Right lobe of liver (tissue), 6 donors: ENCODE data around the gene NPHP3. TPM values are rescaled to one million over a fixed set of nuclear protein-coding genes. Genes with fewer than 3 reads are reported as not detected.
"Not testable (repeated sequence)": the region's sequence is repeated elsewhere in the genome, so short reads cannot be mapped to it uniquely, and the experiment has no call there.

Source experiments
- ATAC-seq, 4 donors: fragments of 200-7000 bp; cut with Tn5 transposase; one replicate each; pipeline ENCODE4 v1.9.1; 2020; ENCODE audit warnings: mild to moderate bottlenecking in 4 of 4, moderate library complexity in 4 of 4
- DNase-seq, 3 donors: peaks; one replicate each; pipeline ENCODE4 v3.0.0-alpha.2; 2020
- H3K27ac ChIP-seq, 3 donors: fragments of 200-600 bp; one replicate each; pipeline ENCODE4 v1.8.0; 2022
- H3K27me3 ChIP-seq, 2 donors: fragments of 200-600 bp; one replicate each; pipeline ENCODE4 v1.8.0; 2022
- H3K36me3 ChIP-seq, 4 donors: fragments of 200-600 bp; sonication (generic) in 1 of 4; one replicate each; pipeline versions ENCODE4 v1.5.1 to v1.8.0; 2017 to 2022; ENCODE audit warnings: control low read depth in 1 of 4
- H3K4me1 ChIP-seq, 4 donors: fragments of 200-600 bp; sonication (generic) in 1 of 4; one replicate each; pipeline versions ENCODE4 v1.5.1 to v1.8.0; 2017 to 2022; ENCODE audit warnings: control low read depth in 1 of 4
- H3K4me3 ChIP-seq, 3 donors: fragments of 200-600 bp; one replicate each; pipeline ENCODE4 v1.8.0; 2022
- H3K9me3 ChIP-seq, 4 donors: fragments of 200-600 bp; sonication (generic) in 1 of 4; one replicate each; pipeline versions ENCODE4 v1.5.1 to v1.8.0; 2017 to 2022; ENCODE audit warnings: control low read depth in 1 of 4
- POLR2A ChIP-seq: fragments of 450-650 bp; IDR thresholded peaks from one replicate; pipeline ENCODE4 v1.6.1; 2017; ENCODE audit warnings: antibody characterized with exemption, mild to moderate bottlenecking
- WGBS: methylation state at CpG from one replicate; pipeline ENCODE4 v1.1.6; 2018; ENCODE audit warnings: low coverage, low lambda C conversion rate; ENCODE audit not compliant: insufficient coverage; ENCODE audit errors: missing lambda C conversion rate; 5-methylcytosine and 5-hydroxymethylcytosine counted together
- intact Hi-C, 2 donors: fragments of 100-400 bp; cut with DNase I; formaldehyde crosslinking; loops; one replicate each; pipeline versions ENCODE4 v1.11.2 to v1.14.1; 2022
- total RNA-seq, 6 experiments: library from RNA; depleted of rRNA in 2 of 6; stranded (reverse); fragments of >200 nt in 2 of 6; fragmentation: NEBNext Ultra II Directional in 3 of 6; extraction: Animal tissue kit (Norgen Biotek cat#: 25700) in 3 of 6; gene quantifications; one replicate each; pipeline versions ENCODE4 v1.1.0 to v1.2.4, GENCODE V29; 2016 to 2023
- TF ChIP-seq, protein P1 (sequence below), 4 donors: fragments of 200-600 bp in 3 of 4; fragments of 450-650 bp in 1 of 4; IDR thresholded peaks; one replicate each; pipeline versions ENCODE4 v1.5.1 to v1.8.0; 2016 to 2022; ENCODE audit warnings: antibody characterized with exemption in 4 of 4, mild to moderate bottlenecking in 2 of 4
- donor health status: DM: no; HTN: yes; CAD: no.
- donor health status: DM: no; HTN: no; CAD: no.
- donor health status: DM: no; HTN: no; CAD: no.
- donor health status: DM: no; HTN: yes; CAD: no.
- donor health status: DM: no; HTN: yes; CAD: no.

The NPHP3 gene
- total RNA-seq, 6 experiments from 2014 or later: 6.5 to 11.4 (median 9.3) TPM

DNA sequence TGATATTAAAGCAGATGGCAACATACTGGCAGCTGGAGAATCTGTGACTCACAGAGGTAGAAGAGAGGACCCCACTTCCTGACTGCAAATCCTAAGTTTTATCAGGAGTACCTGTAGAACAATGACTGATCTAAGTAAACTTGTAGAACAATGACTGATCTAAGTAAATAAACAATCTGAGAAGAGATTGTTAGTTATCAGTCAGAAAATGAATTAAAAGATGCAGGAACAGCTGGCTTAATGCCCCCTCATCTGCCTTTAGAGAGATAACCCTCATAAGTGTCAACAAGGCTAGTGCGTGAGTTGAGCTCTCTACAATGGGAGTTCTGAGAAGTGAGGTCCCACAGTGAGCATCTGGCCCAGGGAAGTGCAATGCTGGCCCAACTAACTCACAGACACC, 77.2 kb downstream of the NPHP3 start:
- Histone ChIP-seq H3K27ac (no peak overlapping the region), H3K9me3 (no peaks in the 10 kb centered on the region), H3K27me3 (no peaks in the 10 kb centered on the region), H3K4me1 (no peaks in the 10 kb centered on the region), H3K36me3 (peaks cover 0 to 18% (median 5%) of the 10 kb centered on the region in 4 donors), H3K4me3 (no peak overlapping the region)
- TF ChIP-seq POLR2A: no peak
- TF ChIP-seq, protein P1, sequence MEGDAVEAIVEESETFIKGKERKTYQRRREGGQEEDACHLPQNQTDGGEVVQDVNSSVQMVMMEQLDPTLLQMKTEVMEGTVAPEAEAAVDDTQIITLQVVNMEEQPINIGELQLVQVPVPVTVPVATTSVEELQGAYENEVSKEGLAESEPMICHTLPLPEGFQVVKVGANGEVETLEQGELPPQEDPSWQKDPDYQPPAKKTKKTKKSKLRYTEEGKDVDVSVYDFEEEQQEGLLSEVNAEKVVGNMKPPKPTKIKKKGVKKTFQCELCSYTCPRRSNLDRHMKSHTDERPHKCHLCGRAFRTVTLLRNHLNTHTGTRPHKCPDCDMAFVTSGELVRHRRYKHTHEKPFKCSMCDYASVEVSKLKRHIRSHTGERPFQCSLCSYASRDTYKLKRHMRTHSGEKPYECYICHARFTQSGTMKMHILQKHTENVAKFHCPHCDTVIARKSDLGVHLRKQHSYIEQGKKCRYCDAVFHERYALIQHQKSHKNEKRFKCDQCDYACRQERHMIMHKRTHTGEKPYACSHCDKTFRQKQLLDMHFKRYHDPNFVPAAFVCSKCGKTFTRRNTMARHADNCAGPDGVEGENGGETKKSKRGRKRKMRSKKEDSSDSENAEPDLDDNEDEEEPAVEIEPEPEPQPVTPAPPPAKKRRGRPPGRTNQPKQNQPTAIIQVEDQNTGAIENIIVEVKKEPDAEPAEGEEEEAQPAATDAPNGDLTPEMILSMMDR (IDR thresholded peaks at IDR 0.05): no peak
- 89% methylated on average over 1 of the region's 1 CpG for WGBS
- DNase-seq (no peak), ATAC-seq (no peak)
- intact Hi-C loops: loop anchor here in 1 of 2 donors (10.0 kb wide), 1 partner anchor 110 kb away; no protein-coding TSS in a partner anchor

DNA sequence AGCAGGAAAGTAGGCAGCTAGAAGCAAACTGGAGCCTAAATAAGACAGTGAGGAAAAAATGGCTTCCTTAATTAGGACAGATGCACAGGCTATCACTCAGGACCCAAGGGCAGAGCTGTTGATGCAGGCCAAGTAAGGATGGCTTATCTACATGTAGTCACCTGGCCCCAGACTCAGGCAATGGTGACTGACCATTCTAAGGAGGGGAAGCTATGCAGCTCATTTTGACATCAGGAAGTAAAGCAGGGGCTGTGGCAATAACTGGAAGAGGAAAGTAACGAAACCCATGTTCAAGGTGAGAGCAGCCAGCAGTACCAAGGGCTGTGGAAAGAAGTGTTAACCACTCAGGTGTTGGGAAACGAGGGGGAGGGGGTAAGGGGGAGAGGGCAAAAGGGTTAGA, 78.8 kb downstream of the NPHP3 start:
- Histone ChIP-seq H3K36me3 (peaks cover 0 to 32% (median 13%) of the 10 kb centered on the region in 4 donors), H3K27me3 (no peaks in the 10 kb centered on the region), H3K9me3 (no peaks in the 10 kb centered on the region), H3K4me3 (no peak overlapping the region), H3K4me1 (peaks cover 0 to 1% (median 0%) of the 10 kb centered on the region in 4 donors), H3K27ac (no peak overlapping the region)
- intact Hi-C loops: loop anchor here in 1 of 2 donors (10.0 kb wide), 1 partner anchor 109 kb away; no protein-coding TSS in a partner anchor
- ATAC-seq (peak in 3 of 4 donors; percentile 14 to 42 (median 18)), DNase-seq (no peak)
- 43% methylated on average over 2 of the region's 2 CpGs for WGBS
- TF ChIP-seq, protein P1 (IDR thresholded peaks at IDR 0.05): no peak
- TF ChIP-seq POLR2A: no peak

DNA sequence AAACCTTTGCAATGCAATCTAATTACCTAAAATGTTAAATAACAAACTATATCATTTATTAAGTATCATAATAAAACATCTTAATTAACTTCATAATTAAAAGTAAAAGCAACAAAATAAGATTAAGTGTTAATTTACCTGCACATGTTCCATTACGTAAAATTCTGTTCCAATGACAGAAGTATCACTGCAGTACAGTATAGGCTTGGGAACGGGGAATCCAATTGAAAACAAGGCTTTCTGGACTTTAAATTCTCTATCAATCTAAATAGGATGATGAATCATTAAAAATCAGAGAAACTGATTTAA, 79.7 kb downstream of the NPHP3 start:
- no peak for TF ChIP-seq POLR2A
- TF ChIP-seq, protein P1 (IDR thresholded peaks at IDR 0.05): no peak
- Histone ChIP-seq H3K36me3 (peaks cover 0 to 40% (median 13%) of the 10 kb centered on the region in 4 donors), H3K4me3 (no peak overlapping the region), H3K4me1 (peaks cover 0 to 2% (median 0%) of the 10 kb centered on the region in 4 donors), H3K27ac (no peak overlapping the region), H3K27me3 (no peaks in the 10 kb centered on the region), H3K9me3 (no peaks in the 10 kb centered on the region)
- no peak for ATAC-seq
- intact Hi-C loops: loop anchor here in 1 of 2 donors (10.0 kb wide), 1 partner anchor 108 kb away; no protein-coding TSS in a partner anchor
- WGBS: 64% methylated on average over 2 of the region's 2 CpGs
- no peak for DNase-seq

DNA sequence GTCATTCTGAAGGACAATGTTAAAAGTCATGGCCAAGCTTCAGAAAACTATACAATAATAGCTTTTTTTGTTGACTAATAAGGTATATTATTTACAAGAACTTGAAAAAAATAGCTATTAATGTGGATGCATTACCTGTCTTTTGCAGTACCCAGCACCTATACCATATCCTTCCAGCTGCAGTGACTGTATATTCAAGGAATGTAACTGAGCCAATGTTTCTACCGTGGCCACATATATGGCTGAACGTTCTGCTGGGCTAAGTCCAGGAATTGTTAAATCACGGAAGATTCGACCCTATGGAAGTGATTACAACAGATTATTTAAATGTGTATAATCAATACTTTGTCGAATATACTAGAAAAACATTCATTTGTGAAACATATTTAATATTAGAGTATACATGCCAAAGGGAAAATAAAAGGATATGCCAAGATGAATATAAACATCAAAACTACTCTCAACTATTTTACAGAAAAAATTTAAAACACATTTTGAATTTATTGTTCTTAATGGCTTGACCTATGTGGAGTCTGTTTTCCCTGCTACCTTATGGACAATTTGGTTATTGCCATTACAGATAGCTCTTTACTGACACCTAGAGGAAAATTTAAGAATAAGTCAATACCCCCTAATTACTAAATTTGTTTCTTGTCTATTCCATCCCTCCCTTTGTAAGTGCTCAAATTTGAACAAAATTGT, 80.2 kb downstream of the NPHP3 start:
- Histone ChIP-seq H3K27me3 (no peaks in the 10 kb centered on the region), H3K4me1 (peaks cover 0 to 2% (median 0%) of the 10 kb centered on the region in 4 donors), H3K4me3 (no peak overlapping the region), H3K36me3 (peaks cover 0 to 45% (median 13%) of the 10 kb centered on the region in 4 donors), H3K27ac (no peak overlapping the region), H3K9me3 (no peaks in the 10 kb centered on the region)
- TF ChIP-seq, protein P1 (IDR thresholded peaks at IDR 0.05): peak; percentile 63 to 83 (median 77)
- no peak for TF ChIP-seq POLR2A
- WGBS: 45% methylated on average over 5 of the region's 5 CpGs
- DNase-seq: no peak
- peak; percentile 59 to 88 (median 75) for ATAC-seq
- intact Hi-C loops: loop anchor here in 1 of 2 donors (10.0 kb wide), 1 partner anchor 107 kb away; no protein-coding TSS in a partner anchor

DNA sequence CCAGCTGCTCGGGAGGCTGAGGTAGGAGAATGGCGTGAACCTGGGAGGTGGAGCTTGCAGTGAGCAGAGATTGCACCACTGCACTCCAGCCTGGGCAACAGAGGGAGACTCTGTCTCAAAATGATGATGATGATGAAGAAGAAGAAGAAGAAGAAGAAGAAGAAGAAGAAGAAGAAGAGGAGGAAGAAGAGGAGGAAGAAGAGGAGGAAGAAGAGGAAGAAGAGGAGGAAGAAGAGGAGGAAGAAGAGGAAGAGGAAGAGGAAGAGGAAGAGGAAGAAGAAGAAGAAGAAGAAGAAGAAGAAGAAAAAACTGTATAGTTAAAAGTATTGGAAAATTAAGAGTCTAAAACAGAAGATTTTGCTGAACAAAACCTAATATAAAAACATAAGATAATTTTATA, 80.8 kb downstream of the NPHP3 start:
- not testable (repeated sequence) for H3K27me3 ChIP-seq, H3K4me3 ChIP-seq, ATAC-seq, H3K27ac ChIP-seq, H3K9me3 ChIP-seq, H3K4me1 ChIP-seq, DNase-seq
- WGBS: 92% methylated on average over 2 of the region's 2 CpGs
- H3K36me3 ChIP-seq: peaks cover 0 to 51% (median 15%) of the 10 kb centered on the region in 4 donors
- intact Hi-C loops: loop anchor here in 1 of 2 donors (10.0 kb wide), 1 partner anchor 107 kb away; no protein-coding TSS in a partner anchor
